ENCODE measurements around the gene KIDINS220.

Gene KIDINS220

DNA sequence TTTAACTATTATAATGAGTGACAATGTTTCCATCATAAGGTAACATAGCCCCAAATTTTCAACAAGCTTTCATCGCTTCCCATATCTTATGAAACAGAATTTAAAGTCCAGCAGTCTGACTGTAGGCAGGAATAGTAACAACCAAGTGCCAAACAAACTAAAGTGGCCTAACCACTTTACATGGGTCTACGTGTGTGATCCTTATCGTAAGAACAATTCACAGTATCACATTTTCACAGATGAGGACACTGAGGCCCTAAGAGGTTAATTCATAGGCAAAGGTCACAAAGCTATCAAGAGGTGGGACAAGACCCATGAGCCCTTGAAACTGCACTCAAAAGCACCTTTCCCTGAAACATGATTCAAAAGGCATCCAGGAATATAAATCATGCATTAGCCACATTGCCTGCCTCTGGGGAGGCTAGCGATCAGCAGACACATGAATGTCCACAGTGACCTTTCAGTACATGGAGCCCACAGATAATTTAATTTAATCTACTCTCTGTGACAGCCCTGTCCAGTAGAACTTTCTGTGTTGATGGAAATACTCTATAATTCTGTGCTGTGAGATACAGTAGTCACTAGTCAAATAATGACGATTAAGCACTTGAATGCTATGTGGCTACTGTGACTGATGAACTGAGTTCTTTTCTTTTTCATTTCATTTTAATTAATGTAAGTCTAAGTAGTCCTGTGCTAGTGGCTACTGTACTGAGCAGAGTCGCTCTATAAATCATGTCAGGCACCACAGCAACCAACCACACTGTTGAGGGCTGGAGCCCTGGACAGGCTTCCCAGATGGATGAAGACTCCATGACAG lies 30.3 kb downstream of the KIDINS220 start:
- TF ChIP-seq, protein P1, sequence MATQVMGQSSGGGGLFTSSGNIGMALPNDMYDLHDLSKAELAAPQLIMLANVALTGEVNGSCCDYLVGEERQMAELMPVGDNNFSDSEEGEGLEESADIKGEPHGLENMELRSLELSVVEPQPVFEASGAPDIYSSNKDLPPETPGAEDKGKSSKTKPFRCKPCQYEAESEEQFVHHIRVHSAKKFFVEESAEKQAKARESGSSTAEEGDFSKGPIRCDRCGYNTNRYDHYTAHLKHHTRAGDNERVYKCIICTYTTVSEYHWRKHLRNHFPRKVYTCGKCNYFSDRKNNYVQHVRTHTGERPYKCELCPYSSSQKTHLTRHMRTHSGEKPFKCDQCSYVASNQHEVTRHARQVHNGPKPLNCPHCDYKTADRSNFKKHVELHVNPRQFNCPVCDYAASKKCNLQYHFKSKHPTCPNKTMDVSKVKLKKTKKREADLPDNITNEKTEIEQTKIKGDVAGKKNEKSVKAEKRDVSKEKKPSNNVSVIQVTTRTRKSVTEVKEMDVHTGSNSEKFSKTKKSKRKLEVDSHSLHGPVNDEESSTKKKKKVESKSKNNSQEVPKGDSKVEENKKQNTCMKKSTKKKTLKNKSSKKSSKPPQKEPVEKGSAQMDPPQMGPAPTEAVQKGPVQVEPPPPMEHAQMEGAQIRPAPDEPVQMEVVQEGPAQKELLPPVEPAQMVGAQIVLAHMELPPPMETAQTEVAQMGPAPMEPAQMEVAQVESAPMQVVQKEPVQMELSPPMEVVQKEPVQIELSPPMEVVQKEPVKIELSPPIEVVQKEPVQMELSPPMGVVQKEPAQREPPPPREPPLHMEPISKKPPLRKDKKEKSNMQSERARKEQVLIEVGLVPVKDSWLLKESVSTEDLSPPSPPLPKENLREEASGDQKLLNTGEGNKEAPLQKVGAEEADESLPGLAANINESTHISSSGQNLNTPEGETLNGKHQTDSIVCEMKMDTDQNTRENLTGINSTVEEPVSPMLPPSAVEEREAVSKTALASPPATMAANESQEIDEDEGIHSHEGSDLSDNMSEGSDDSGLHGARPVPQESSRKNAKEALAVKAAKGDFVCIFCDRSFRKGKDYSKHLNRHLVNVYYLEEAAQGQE (IDR thresholded peaks at IDR 0.05; ENCODE audit: low read depth) = no peak
- TF ChIP-seq TEAD4 (IDR thresholded peaks at IDR 0.05) = no peak
- TF ChIP-seq, protein P2, sequence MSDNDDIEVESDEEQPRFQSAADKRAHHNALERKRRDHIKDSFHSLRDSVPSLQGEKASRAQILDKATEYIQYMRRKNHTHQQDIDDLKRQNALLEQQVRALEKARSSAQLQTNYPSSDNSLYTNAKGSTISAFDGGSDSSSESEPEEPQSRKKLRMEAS (IDR thresholded peaks at IDR 0.05) = no peak

DNA sequence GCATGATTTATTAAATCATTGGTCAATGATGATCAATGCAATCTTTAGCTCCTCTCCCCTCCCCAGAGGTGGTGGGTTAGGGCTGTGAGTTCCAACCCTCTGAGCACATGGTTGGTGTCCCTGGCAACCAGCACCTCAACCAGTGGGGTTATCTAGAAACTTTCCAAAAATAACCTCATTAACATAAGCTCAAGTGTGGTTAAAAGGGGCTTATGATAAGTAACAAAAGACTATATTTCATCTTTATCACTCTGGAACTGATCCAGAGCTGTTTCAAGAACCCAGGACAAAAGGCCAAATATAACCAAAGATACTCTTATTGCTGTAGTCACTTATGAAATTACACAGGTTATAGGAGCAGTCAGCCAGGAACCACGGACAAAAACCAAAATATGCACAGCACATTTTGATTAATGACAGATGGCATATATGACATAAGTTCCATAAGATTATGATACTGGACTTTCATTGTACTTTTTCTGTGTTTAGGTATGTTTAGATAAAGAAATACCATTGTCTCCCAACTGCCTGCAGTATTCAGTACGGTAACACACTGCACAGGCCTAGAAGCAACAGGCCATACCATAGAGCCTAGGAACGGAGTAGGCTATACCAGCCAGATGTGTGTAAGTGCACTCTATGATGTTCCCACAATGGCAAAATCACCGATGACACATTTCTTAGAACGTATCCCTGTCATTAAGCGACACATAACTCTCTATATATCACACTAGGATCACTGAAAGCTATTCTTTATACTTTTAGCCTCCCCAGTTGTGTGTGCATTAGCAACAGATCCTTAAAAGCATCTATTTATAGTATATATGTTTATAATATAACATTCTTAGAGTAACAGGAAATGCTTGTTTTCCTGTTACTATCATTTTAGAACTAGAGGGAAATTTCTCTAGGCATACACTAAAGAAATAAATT lies 31.9 kb downstream of the KIDINS220 start:
- no peak for TF ChIP-seq CREB1 (IDR thresholded peaks at IDR 0.05; ENCODE audit: low read depth)
- TF ChIP-seq EP300 (IDR thresholded peaks at IDR 0.05; ENCODE audit: borderline replicate concordance) = no peak
- TF ChIP-seq TCF12 (IDR thresholded peaks at IDR 0.05; ENCODE audit: low read depth) = no peak
- no peak for TF ChIP-seq EGR1 (IDR thresholded peaks at IDR 0.05)
- no peak for TF ChIP-seq ZBTB7A (IDR thresholded peaks at IDR 0.05; ENCODE audit: low read depth)
- TF ChIP-seq TAF1 (IDR thresholded peaks at IDR 0.05; ENCODE audit: low read depth) = no peak
- no peak for TF ChIP-seq NFIC (IDR thresholded peaks at IDR 0.05)
- TF ChIP-seq RAD21 (IDR thresholded peaks at IDR 0.05; ENCODE audit: low read depth) = no peak
- TF ChIP-seq, protein P2 (IDR thresholded peaks at IDR 0.05) = no peak

DNA sequence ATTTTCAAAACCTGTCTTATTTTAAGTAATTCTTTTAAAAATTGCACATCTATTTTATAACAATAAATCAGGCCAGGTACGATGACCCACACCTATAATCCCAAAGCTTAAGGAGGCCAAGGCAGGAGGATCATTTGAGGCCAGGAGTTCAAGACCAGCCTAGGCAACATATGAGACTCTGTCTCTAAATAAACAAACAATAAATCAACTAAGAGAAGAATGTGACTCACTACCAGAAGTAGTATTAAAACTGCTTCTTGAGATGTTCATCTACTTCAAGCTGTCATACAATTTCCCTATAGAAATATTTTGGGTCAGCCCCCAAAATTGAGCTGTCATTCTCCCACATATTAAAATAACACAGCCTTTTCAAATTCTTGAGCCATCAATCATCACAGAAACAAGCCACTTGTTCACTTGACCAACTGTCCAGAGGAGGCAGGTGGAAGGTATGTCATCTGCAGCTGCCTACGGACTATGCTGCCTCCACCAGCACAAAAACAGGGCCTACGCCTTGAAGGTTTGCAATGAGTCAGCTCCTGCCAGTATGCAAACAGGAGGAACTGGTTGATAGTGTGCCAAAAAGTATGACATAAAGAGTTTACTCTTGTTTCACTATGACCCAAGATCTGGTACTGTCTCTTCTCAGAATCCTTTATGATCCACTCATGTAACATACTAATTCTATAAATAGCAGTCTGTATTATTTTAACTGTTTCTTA lies 33.6 kb downstream of the KIDINS220 start:
- peak; percentile 31; the same call in 1 of the 2 replicates for TF ChIP-seq RAD21 (IDR thresholded peaks at IDR 0.05; ENCODE audit: low read depth)
- TF ChIP-seq TEAD4 (IDR thresholded peaks at IDR 0.05) = peak; percentile 43; the same call in 1 of the 2 replicates
- no peak for TF ChIP-seq EGR1 (IDR thresholded peaks at IDR 0.05)
- no peak for TF ChIP-seq TAF1 (IDR thresholded peaks at IDR 0.05; ENCODE audit: low read depth)
- no peak for TF ChIP-seq TCF12 (IDR thresholded peaks at IDR 0.05; ENCODE audit: low read depth)
- peak; percentile 82 for TF ChIP-seq NFIC (IDR thresholded peaks at IDR 0.05)

DNA sequence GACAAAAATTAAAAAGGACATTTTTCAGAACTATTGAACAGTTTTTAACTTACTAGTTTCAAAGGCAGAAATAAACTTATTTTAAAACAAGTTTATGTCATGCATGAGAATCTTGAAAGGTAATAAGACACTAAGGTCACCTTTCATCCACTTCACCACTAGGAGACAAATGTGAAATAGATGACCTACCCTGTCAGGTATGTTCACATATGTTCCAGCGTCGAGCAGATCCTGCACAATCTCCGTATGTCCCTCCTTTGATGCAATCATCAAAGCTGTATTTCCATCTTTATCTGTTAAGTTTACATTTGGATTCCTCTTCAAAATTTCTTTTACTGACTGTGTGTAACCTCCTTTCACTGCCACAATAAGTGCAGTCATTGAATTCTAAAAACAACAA lies 34.7 kb downstream of the KIDINS220 start:
- TF ChIP-seq TCF12 (IDR thresholded peaks at IDR 0.05; ENCODE audit: low read depth) (no peak), TAF1 (IDR thresholded peaks at IDR 0.05; ENCODE audit: low read depth) (no peak), FOXM1 (IDR thresholded peaks at IDR 0.05; ENCODE audit: borderline replicate concordance, low read depth) (no peak)

GRCh38 chr2:8800821-8801220 lies 36.6 kb downstream of the KIDINS220 start:
- TF ChIP-seq CREB1 (IDR thresholded peaks at IDR 0.05; ENCODE audit: low read depth) (no peak), ZBTB7A (IDR thresholded peaks at IDR 0.05; ENCODE audit: low read depth) (no peak), EP300 (IDR thresholded peaks at IDR 0.05; ENCODE audit: borderline replicate concordance) (no peak), RAD21 (IDR thresholded peaks at IDR 0.05; ENCODE audit: low read depth) (no peak)

GRCh38 chr2:8800218-8800617 lies 37.2 kb downstream of the KIDINS220 start:
- TF ChIP-seq TEAD4 (IDR thresholded peaks at IDR 0.05) = no peak
- TF ChIP-seq, protein P3, sequence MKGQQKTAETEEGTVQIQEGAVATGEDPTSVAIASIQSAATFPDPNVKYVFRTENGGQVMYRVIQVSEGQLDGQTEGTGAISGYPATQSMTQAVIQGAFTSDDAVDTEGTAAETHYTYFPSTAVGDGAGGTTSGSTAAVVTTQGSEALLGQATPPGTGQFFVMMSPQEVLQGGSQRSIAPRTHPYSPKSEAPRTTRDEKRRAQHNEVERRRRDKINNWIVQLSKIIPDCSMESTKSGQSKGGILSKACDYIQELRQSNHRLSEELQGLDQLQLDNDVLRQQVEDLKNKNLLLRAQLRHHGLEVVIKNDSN (IDR thresholded peaks at IDR 0.05) = no peak

DNA sequence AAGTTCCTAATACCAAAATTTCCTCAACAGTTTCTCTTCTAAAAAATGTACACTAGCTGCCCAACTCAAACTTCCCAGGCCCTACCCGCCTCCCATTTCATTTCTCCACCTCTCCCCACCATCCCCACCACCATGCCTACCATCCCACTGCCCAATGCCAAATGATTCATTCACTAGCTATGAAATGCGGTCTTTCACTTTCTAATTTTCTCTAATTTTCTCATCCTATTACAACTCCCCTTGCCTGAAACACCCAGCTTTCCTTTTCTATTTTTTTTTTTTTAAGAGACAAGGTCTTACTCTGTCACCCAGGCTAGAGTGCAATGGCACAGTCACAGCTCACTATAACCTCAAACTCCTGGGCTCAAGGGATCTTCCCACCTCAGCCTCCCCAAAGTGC lies 38.4 kb downstream of the KIDINS220 start:
- no peak for TF ChIP-seq EGR1 (IDR thresholded peaks at IDR 0.05)
- TF ChIP-seq, protein P1 (IDR thresholded peaks at IDR 0.05; ENCODE audit: low read depth) = no peak
- no peak for TF ChIP-seq EP300 (IDR thresholded peaks at IDR 0.05; ENCODE audit: borderline replicate concordance)
- no peak for TF ChIP-seq RAD21 (IDR thresholded peaks at IDR 0.05; ENCODE audit: low read depth)
- TF ChIP-seq TEAD4 (IDR thresholded peaks at IDR 0.05) = no peak
- no peak for TF ChIP-seq NFIC (IDR thresholded peaks at IDR 0.05)
- TF ChIP-seq CREB1 (IDR thresholded peaks at IDR 0.05; ENCODE audit: low read depth) = no peak
- TF ChIP-seq, protein P2 (IDR thresholded peaks at IDR 0.05) = no peak
- TF ChIP-seq YY1 (IDR thresholded peaks at IDR 0.05; ENCODE audit: low read depth) = no peak
- no peak for TF ChIP-seq CEBPB (IDR thresholded peaks at IDR 0.05)
- TF ChIP-seq, protein P3 (IDR thresholded peaks at IDR 0.05) = no peak
- TF ChIP-seq ZBTB7A (IDR thresholded peaks at IDR 0.05; ENCODE audit: low read depth) = no peak
- TF ChIP-seq FOXM1 (IDR thresholded peaks at IDR 0.05; ENCODE audit: borderline replicate concordance, low read depth) = no peak
- no peak for TF ChIP-seq TCF12 (IDR thresholded peaks at IDR 0.05; ENCODE audit: low read depth)
- no peak for TF ChIP-seq TAF1 (IDR thresholded peaks at IDR 0.05; ENCODE audit: low read depth)

Data from Ishikawa (cell line).